A673 (cell line): ENCODE data around the gene ERN2. TPM values are rescaled to one million over a fixed set of nuclear protein-coding genes. Genes with fewer than 3 reads are reported as not detected.

Experiments used
- BruUV-seq: library from RNA; stranded (reverse); fragments of 400-500 nt; replicated peaks from 2 replicates; lab custom pipeline; 2021; lab: Mats Ljungman, UMichigan
- CTCF ChIA-PET: fragments of 300-600 bp; sonication (Branson Sonifier 250); formaldehyde crosslinking; loops from one replicate; lab custom pipeline; 2022; ENCODE audit warnings: antibody characterized with exemption; lab: Charles Lee
- POLR2A ChIA-PET: fragments of 300-600 bp; sonication (Branson Sonifier 250); formaldehyde crosslinking; loops from one replicate; lab custom pipeline; 2022; ENCODE audit warnings: antibody characterized with exemption; ENCODE audit not compliant: low non-redundant PET; lab: Charles Lee
- DNase-seq: peaks from one replicate; pipeline ENCODE4 v3.0.0-alpha.2; 2015; ENCODE audit warnings: low spot score
- H3K27ac ChIP-seq: fragments of 200-600 bp; sonication (generic); 2 replicates; pipeline ENCODE4 v1.5.1; 2016; ENCODE audit warnings: mixed run types, low read depth, mild to moderate bottlenecking, mixed read lengths, antibody characterized with exemption, low read length; ENCODE audit not compliant: poor library complexity, severe bottlenecking
- H3K27me3 ChIP-seq: fragments of 200-600 bp; sonication (generic); replicated peaks from 2 replicates; pipeline ENCODE4 v1.6.1; 2017; ENCODE audit warnings: mixed run types, low read depth, mild to moderate bottlenecking, mixed read lengths, antibody characterized with exemption, low read length; ENCODE audit not compliant: insufficient read depth, poor library complexity
- H3K36me3 ChIP-seq: fragments of 200-600 bp; sonication (generic); 2 replicates; pipeline ENCODE4 v1.6.1; 2016; ENCODE audit warnings: mixed run types, mild to moderate bottlenecking, mixed read lengths, antibody characterized with exemption, low read length; ENCODE audit not compliant: insufficient read depth, poor library complexity, severe bottlenecking
- H3K4me1 ChIP-seq: fragments of 200-600 bp; sonication (generic); 2 replicates; pipeline ENCODE4 v1.6.1; 2017; ENCODE audit warnings: mixed run types, mild to moderate bottlenecking, mixed read lengths, antibody characterized with exemption, low read length; ENCODE audit not compliant: insufficient read depth, poor library complexity, severe bottlenecking
- H3K4me3 ChIP-seq: fragments of 200-600 bp; sonication (generic); 2 replicates; pipeline ENCODE4 v1.5.1; 2016; ENCODE audit warnings: low read depth, mixed run types, mild to moderate bottlenecking, mixed read lengths, low read length; ENCODE audit not compliant: poor library complexity, severe bottlenecking
- H3K9me3 ChIP-seq: fragments of 200-600 bp; sonication (generic); 2 replicates; pipeline ENCODE4 v1.6.1; 2016; ENCODE audit warnings: mixed run types, low read depth, mild to moderate bottlenecking, mixed read lengths, antibody characterized with exemption, low read length; ENCODE audit not compliant: poor library complexity, severe bottlenecking
- EZH2 ChIP-seq: fragments of 200-600 bp; sonication (generic); IDR thresholded peaks from 2 replicates; pipeline ENCODE4 v1.6.1; 2017; ENCODE audit warnings: borderline replicate concordance, low read depth, mild to moderate bottlenecking, mixed read lengths, antibody characterized with exemption, low read length; ENCODE audit not compliant: poor library complexity, severe bottlenecking
- intact Hi-C: fragments of 100-400 bp; cut with micrococcal nuclease; formaldehyde crosslinking; loops from one replicate; pipeline ENCODE4 v1.10.0; 2022; ENCODE audit not compliant: unreplicated experiment
- total RNA-seq: library from RNA; stranded (reverse); gene quantifications from 2 replicates; pipeline ENCODE4 v1.2.3, GENCODE V29; 2021
- TF ChIP-seq, protein P1 (sequence below): fragments of 300-800, 200-600 bp; sonication (generic); conservative IDR thresholded peaks from 2 replicates; pipeline ENCODE4 v1.5.1; 2017; ENCODE audit warnings: low read depth, mild to moderate bottlenecking, antibody characterized with exemption, low read length, moderate library complexity, mixed read lengths

Gene ERN2
- total RNA-seq, 1 experiment from 2014 or later, result not detected

GRCh38 chr16:23711785-23712184 lies 1.2 kb downstream of the ERN2 start:
- POLR2A ChIA-PET, result no interaction called here
- CTCF ChIA-PET, result no interaction called here

GRCh38 chr16:23710504-23710903 lies 2.5 kb downstream of the ERN2 start:
- no peak for TF ChIP-seq EZH2
- TF ChIP-seq, protein P1, sequence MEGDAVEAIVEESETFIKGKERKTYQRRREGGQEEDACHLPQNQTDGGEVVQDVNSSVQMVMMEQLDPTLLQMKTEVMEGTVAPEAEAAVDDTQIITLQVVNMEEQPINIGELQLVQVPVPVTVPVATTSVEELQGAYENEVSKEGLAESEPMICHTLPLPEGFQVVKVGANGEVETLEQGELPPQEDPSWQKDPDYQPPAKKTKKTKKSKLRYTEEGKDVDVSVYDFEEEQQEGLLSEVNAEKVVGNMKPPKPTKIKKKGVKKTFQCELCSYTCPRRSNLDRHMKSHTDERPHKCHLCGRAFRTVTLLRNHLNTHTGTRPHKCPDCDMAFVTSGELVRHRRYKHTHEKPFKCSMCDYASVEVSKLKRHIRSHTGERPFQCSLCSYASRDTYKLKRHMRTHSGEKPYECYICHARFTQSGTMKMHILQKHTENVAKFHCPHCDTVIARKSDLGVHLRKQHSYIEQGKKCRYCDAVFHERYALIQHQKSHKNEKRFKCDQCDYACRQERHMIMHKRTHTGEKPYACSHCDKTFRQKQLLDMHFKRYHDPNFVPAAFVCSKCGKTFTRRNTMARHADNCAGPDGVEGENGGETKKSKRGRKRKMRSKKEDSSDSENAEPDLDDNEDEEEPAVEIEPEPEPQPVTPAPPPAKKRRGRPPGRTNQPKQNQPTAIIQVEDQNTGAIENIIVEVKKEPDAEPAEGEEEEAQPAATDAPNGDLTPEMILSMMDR, result no peak
- H3K36me3 ChIP-seq, result no peaks in the 10 kb centered on the region
- peaks cover 7% of the 10 kb centered on the region for H3K27me3 ChIP-seq
- no peak overlapping the region for H3K4me3 ChIP-seq
- ChIA-PET CTCF (no interaction called here), POLR2A (no interaction called here)
- no TSS peak for BruUV-seq
- H3K4me1 ChIP-seq, result no peaks in the 10 kb centered on the region
- H3K27ac ChIP-seq, result no peak overlapping the region
- peaks cover 4% of the 10 kb centered on the region for H3K9me3 ChIP-seq
- intact Hi-C loops, result no loop called here
- DNase-seq, result no peak

More at GRCh38 chr16:23711785-23712184, 1.2 kb downstream of the ERN2 start:
- H3K4me3 ChIP-seq, result no peak overlapping the region
- no peak for DNase-seq
- intact Hi-C loops, result no loop called here
- peaks cover 4% of the 10 kb centered on the region for H3K9me3 ChIP-seq
- H3K4me1 ChIP-seq, result no peaks in the 10 kb centered on the region
- H3K27ac ChIP-seq, result no peak overlapping the region
- no peak for TF ChIP-seq EZH2
- TF ChIP-seq, protein P1, result no peak
- peaks cover 7% of the 10 kb centered on the region for H3K27me3 ChIP-seq
- no peaks in the 10 kb centered on the region for H3K36me3 ChIP-seq
- BruUV-seq, result no TSS peak

GRCh38 chr16:23710008-23710407 lies 3.0 kb downstream of the ERN2 start:
- TF ChIP-seq, protein P1, result no peak
- no peak for TF ChIP-seq EZH2
- no peaks in the 10 kb centered on the region for H3K36me3 ChIP-seq
- BruUV-seq, result no TSS peak
- CTCF ChIA-PET, result no interaction called here
- POLR2A ChIA-PET, result no interaction called here
- DNase-seq, result no peak
- H3K4me3 ChIP-seq, result no peak overlapping the region
- no peak overlapping the region for H3K27ac ChIP-seq
- peaks cover 4% of the 10 kb centered on the region for H3K9me3 ChIP-seq
- intact Hi-C loops, result no loop called here
- H3K4me1 ChIP-seq, result no peaks in the 10 kb centered on the region
- H3K27me3 ChIP-seq, result peaks cover 7% of the 10 kb centered on the region
